Measurements from ENCODE around the gene RASAL2.
"Not testable (repeated sequence)": the region's sequence is repeated elsewhere in the genome, so short reads cannot be mapped to it uniquely, and the experiment has no call there.

DNA sequence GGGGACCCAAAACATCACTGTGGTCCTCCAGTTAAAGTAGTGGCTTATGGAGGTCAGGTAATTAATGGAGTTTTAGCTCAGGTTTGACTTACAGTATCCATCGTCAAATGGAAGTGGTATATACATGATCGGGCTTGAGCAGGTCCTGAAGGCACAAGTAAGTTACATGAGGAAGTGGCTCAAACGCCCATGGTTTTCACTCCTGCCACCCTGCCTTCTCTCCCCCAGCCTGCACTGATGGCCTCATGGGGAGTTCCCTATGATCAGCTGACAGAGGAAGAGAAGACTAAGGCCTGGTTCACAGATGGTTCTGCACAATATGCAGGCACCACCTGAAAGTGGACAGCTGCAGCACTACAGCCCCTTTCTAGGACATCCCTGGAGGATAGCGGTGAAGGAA, 108.2 kb downstream of the RASAL2 start:
- TF ChIP-seq, protein P1, sequence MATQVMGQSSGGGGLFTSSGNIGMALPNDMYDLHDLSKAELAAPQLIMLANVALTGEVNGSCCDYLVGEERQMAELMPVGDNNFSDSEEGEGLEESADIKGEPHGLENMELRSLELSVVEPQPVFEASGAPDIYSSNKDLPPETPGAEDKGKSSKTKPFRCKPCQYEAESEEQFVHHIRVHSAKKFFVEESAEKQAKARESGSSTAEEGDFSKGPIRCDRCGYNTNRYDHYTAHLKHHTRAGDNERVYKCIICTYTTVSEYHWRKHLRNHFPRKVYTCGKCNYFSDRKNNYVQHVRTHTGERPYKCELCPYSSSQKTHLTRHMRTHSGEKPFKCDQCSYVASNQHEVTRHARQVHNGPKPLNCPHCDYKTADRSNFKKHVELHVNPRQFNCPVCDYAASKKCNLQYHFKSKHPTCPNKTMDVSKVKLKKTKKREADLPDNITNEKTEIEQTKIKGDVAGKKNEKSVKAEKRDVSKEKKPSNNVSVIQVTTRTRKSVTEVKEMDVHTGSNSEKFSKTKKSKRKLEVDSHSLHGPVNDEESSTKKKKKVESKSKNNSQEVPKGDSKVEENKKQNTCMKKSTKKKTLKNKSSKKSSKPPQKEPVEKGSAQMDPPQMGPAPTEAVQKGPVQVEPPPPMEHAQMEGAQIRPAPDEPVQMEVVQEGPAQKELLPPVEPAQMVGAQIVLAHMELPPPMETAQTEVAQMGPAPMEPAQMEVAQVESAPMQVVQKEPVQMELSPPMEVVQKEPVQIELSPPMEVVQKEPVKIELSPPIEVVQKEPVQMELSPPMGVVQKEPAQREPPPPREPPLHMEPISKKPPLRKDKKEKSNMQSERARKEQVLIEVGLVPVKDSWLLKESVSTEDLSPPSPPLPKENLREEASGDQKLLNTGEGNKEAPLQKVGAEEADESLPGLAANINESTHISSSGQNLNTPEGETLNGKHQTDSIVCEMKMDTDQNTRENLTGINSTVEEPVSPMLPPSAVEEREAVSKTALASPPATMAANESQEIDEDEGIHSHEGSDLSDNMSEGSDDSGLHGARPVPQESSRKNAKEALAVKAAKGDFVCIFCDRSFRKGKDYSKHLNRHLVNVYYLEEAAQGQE (IDR thresholded peaks at IDR 0.05; ENCODE audit: unreplicated experiment): not testable (repeated sequence)
- not testable (repeated sequence) for TF ChIP-seq EZH2 (IDR thresholded peaks at IDR 0.05; ENCODE audit: low read depth, unreplicated experiment); EZH2phosphoT487 (IDR thresholded peaks at IDR 0.05; ENCODE audit: unreplicated experiment); POLR2AphosphoS5 (IDR thresholded peaks at IDR 0.05; ENCODE audit: low read depth); CREB1 (CRISPR knock-in tag; IDR thresholded peaks at IDR 0.05; ENCODE audit: low read depth)
- TF ChIP-seq, protein P2, sequence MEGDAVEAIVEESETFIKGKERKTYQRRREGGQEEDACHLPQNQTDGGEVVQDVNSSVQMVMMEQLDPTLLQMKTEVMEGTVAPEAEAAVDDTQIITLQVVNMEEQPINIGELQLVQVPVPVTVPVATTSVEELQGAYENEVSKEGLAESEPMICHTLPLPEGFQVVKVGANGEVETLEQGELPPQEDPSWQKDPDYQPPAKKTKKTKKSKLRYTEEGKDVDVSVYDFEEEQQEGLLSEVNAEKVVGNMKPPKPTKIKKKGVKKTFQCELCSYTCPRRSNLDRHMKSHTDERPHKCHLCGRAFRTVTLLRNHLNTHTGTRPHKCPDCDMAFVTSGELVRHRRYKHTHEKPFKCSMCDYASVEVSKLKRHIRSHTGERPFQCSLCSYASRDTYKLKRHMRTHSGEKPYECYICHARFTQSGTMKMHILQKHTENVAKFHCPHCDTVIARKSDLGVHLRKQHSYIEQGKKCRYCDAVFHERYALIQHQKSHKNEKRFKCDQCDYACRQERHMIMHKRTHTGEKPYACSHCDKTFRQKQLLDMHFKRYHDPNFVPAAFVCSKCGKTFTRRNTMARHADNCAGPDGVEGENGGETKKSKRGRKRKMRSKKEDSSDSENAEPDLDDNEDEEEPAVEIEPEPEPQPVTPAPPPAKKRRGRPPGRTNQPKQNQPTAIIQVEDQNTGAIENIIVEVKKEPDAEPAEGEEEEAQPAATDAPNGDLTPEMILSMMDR (conservative IDR thresholded peaks at IDR 0.05; ENCODE audit: low read depth in 2 of 2): not testable (repeated sequence)
- TF ChIP-seq, protein P3, sequence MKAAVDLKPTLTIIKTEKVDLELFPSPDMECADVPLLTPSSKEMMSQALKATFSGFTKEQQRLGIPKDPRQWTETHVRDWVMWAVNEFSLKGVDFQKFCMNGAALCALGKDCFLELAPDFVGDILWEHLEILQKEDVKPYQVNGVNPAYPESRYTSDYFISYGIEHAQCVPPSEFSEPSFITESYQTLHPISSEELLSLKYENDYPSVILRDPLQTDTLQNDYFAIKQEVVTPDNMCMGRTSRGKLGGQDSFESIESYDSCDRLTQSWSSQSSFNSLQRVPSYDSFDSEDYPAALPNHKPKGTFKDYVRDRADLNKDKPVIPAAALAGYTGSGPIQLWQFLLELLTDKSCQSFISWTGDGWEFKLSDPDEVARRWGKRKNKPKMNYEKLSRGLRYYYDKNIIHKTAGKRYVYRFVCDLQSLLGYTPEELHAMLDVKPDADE (IDR thresholded peaks at IDR 0.05): not testable (repeated sequence)

Data from GM23338 (cell line).